ENCODE measurements around the gene CLDN25. TPM values are rescaled to one million over a fixed set of nuclear protein-coding genes. Genes with fewer than 3 reads are reported as not detected.
A peak's percentile ranks its signal among the peaks of the same experiment; 100 is the strongest.

CLDN25 gene
- total RNA-seq, 6 experiments from 2014 or later: not detected

- peaks cover 0 to 40% (median 8%) of the 10 kb centered on the region in 4 donors for H3K36me3 ChIP-seq
- TF ChIP-seq POLR2A (IDR thresholded peaks at IDR 0.05) (no peak), CTCF (IDR thresholded peaks at IDR 0.05) (no peak)
- no peaks in the 10 kb centered on the region for H3K9me3 ChIP-seq
- H3K4me1 ChIP-seq: no peaks in the 10 kb centered on the region
- H3K4me3 ChIP-seq: no peak overlapping the region
- no peak for ATAC-seq
- H3K27ac ChIP-seq: no peak overlapping the region
- intact Hi-C loops (cut with DNase I): no loop called here
- no peaks in the 10 kb centered on the region for H3K27me3 ChIP-seq
- no peak for DNase-seq
These were observed 23.0 kb downstream of the CLDN25 start for GRCh38 chr11:113802621-113803020.

- TF ChIP-seq POLR2A (IDR thresholded peaks at IDR 0.05) (no peak), CTCF (IDR thresholded peaks at IDR 0.05) (no peak)
- H3K36me3 ChIP-seq: peaks cover 0 to 33% (median 11%) of the 10 kb centered on the region in 4 donors
These were observed 26.0 kb downstream of the CLDN25 start for GRCh38 chr11:113805640-113806039.

GRCh38 chr11:113806406-113806805, 26.8 kb downstream of the CLDN25 start:
- DNase-seq: peak in 2 of 3 donors; percentile 25 to 52
- peak; percentile 92 to 97 (median 95) for ATAC-seq
- Histone ChIP-seq H3K36me3 (peaks cover 0 to 28% (median 11%) of the 10 kb centered on the region in 4 donors), H3K4me3 (no peak overlapping the region), H3K27me3 (no peaks in the 10 kb centered on the region), H3K27ac (no peak overlapping the region), H3K9me3 (no peaks in the 10 kb centered on the region), H3K4me1 (no peaks in the 10 kb centered on the region)
- TF ChIP-seq CTCF (IDR thresholded peaks at IDR 0.05) (peak; percentile 30 to 64 (median 48)), POLR2A (IDR thresholded peaks at IDR 0.05) (no peak)
- intact Hi-C loops (cut with DNase I): no loop called here
- WGBS (ENCODE audit: insufficient coverage, low coverage, low lambda C conversion rate, missing lambda C conversion rate): 100% methylated on average over 2 of the region's 2 CpGs

More at GRCh38 chr11:113805640-113806039, 26.0 kb downstream of the CLDN25 start:
- Histone ChIP-seq H3K4me3 (no peak overlapping the region), H3K27me3 (no peaks in the 10 kb centered on the region), H3K4me1 (no peaks in the 10 kb centered on the region), H3K27ac (no peak overlapping the region), H3K9me3 (no peaks in the 10 kb centered on the region)
- ATAC-seq (no peak), DNase-seq (no peak)
- intact Hi-C loops (cut with DNase I): no loop called here

GRCh38 chr11:113808931-113809330, 29.3 kb downstream of the CLDN25 start:
- 29% methylated on average over 2 of the region's 2 CpGs for WGBS (ENCODE audit: insufficient coverage, low coverage, low lambda C conversion rate, missing lambda C conversion rate)
- intact Hi-C loops (cut with DNase I): no loop called here
- ATAC-seq: no peak
- H3K36me3 ChIP-seq: peaks cover 0 to 13% (median 9%) of the 10 kb centered on the region in 4 donors
- no peaks in the 10 kb centered on the region for H3K27me3 ChIP-seq
- H3K4me1 ChIP-seq: no peaks in the 10 kb centered on the region
- no peak for TF ChIP-seq CTCF (IDR thresholded peaks at IDR 0.05)
- no peak for TF ChIP-seq POLR2A (IDR thresholded peaks at IDR 0.05)
- no peak overlapping the region for H3K4me3 ChIP-seq
- H3K27ac ChIP-seq: no peak overlapping the region
- DNase-seq: no peak
- no peaks in the 10 kb centered on the region for H3K9me3 ChIP-seq

GRCh38 chr11:113814181-113814580, 34.6 kb downstream of the CLDN25 start:
- intact Hi-C loops (cut with DNase I): no loop called here
- no peak for ATAC-seq
- DNase-seq: no peak
- Histone ChIP-seq H3K27ac (no peak overlapping the region), H3K27me3 (no peaks in the 10 kb centered on the region), H3K36me3 (peaks cover 0 to 16% (median under 1%) of the 10 kb centered on the region in 4 donors), H3K4me3 (no peak overlapping the region), H3K9me3 (no peaks in the 10 kb centered on the region), H3K4me1 (no peaks in the 10 kb centered on the region)
- TF ChIP-seq CTCF (IDR thresholded peaks at IDR 0.05): no peak
- no peak for TF ChIP-seq POLR2A (IDR thresholded peaks at IDR 0.05)
